Measurements from ENCODE around the gene FILIP1L.
A peak's percentile ranks its signal among the peaks of the same experiment; 100 is the strongest.

Gene FILIP1L

DNA sequence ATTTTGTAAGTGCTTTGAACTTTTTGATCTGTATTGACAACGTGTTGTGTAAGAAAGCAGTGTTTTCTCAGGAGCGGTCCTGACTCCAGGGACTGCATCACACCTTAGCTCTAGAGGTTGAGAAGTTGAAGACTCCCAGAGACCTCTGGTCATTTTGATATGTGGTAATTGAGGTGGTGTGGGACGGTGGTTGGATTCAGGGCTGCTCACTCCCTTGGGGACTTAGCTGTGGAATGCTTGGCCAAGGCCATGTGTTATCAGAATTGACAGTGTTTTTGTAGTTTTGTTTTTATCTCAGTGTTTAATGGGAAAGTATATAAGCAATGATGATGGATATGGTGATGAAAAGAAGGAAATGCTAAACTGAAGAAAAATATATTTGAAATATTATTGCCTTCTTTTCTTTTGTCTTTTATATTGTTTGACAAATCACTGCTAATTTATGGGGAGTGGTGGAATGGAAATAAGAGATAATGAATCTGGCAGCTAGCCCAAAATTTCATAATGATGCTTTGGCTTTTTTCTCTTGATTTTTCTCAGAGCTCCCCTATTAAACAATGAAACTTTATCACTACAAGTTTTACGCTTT is 280.6 kb downstream of the FILIP1L start:
- no peak for DNase-seq

DNA sequence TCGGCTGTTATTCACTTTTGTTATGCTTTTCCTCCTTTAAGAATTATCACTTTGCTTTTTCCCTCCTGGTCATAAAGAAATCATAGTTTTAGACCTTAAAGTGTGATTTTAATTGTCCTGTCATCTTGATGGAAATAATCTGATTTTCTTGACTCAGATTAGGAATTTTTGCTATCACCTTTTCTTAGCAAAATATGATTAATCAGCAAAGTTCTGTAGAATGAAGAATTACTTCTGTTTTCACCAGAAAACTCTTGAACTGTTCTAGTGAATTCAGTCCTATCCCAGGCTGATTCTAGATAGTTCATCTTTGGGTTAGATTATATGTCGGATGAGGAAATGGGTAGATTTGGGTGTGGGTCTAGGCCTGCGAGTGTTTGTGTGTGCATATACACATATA is 284.5 kb downstream of the FILIP1L start:
- no peak for DNase-seq

DNA sequence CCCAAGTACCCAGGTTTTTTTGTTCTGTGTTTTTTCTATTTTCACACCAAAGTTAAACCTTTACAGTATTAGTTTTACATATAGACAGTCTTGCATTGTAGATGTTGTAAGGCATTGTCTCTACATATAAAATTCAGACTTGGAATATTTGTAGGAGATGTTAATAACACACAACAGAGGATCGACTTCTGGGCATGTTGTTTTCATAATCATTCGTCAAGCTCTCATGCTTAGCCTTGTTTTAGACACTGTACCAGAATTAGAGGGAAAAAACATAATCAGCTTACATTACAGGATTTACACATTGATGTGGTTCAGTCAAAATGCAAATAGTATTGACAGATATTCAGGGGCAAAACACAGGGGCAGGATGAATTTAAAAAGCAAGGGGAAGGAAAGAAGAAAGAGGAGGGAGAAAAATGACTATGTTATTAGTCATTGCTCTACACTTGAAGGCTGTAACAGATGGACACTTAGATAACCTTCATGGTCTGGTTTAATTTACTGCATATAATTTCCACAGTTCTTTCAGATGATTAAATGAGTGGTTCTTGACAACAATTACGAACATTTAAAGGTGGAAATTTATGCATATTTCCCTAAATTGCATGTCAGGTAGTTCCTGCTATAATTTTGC is 289.2 kb downstream of the FILIP1L start:
- no peak for DNase-seq

DNA sequence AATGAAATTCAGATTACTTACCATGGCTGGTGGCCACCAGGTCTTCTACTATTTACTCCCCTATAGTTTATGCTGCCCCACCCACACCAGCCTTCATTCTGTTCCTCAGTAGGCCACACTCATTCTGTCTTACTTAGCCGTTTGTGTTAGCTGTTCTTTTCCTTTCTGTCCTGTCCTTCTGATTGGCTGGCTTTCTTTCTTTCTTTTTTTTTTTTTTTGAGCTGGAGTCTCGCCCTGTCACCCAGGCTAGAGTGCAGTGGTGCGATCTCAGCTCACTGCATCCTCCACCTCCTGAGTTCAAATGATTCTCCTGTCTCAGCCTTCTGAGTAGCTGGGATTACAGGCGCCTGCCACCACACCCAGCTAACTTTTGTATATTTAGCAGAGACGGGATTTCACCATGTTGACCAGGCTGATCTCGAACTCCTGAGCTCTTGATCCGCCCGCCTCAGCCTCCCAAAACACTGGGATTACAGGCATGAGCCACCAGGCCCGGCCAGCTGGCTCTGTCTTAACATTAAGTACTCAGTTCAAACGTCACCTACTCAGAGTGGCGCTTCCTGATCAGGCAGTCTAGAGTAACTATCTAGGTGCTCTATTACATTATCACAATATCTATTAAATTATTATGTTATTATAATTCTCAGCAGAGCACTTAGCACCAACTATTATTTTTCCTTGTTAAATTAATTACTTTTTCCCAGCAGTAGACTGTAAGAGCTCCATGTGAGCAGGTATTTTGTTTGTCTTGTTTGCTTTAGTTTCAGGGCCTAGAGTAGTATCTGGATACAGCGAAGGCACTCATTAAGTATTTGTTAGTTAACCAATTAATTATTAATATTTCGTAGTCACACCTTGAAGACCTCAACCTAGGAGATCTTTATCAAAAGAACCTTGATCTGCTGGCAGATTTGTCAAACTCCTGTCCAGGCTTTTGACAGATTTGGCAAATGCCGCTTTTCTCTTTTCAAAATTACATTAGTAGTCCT is 290.3 kb downstream of the FILIP1L start:
- no peak for DNase-seq

DNA sequence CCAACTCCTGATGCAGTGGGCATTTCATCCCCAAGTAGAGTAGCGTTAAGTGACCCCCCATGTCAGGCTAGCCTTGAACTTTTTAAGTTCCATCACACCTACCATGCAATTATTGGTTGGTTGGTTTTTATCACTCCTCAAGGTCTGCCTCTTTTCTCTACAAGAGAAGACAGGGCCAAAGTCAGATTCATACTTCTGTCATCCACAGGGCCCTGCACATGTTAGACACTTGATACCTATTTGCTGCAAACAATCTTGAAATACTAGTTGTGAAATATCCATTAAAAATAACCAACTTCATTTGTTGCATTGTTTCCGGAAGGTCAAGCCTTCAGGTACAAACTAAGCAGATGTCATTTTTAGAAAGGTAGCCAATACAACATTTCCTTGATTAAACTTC is 295.5 kb downstream of the FILIP1L start:
- no peak for DNase-seq

DNA sequence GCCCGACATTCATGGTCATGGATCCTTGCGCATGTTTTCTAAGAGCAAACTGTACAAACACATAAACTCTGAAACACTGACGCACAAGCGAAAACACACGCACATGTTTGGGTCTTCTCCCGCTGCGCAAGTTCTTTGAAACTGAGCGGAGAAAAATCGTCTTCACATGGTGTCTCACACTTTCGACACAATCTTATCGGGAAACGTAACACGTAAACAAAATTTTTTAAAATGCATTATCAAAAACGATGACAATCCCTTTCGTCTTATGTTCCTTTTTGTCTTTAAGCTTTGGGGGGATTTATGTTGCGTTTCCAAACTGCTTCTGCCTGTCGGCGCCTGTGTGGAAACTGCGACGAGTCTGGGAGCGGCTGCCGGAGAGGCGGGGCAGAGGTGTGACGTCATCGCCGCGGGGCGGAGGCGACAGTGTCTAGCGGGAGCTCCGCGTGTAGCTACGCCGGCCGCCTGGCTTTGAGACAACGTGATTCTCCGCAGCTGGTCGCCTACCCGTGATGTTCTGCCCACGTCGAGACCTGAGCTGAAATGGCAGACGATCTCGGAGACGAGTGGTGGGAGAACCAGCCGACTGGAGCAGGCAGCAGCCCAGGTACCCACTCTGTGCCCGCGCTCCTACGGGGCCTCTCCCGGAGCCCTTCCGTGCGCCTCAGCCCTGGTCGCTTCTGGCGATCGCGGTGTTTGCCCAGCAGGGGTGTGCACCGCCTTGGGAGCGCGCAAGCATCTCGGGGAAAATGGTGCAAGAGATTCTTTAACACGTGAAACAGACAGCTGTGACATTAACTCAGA is 296.7 kb downstream of the FILIP1L start, which contains the start of gene CMSS1:
TSS of gene CMSS1 (plus strand) at position 426 of the 804 bp plus-strand sequence.
- peak; percentile 81 to 93 for DNase-seq

DNA sequence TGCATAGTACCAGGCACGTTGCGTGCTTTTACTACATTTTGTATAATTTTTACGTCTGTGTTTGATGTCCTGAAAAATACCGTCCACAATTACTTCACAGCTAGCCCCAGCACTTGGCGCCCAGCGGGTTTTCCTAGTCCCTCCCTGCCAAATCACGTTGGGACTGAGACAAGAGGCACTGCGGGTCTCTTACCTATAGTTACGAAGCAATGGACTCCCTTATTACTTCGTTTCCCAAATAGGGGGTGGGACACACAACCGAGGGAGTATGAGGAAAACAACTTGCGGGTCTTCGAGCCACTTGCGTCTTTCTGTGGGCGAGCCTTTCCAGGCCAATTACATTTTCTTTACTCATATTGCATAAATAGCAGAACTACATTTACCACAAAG is 297.3 kb downstream of the FILIP1L start:
- DNase-seq = peak in 1 of 2 experiments; percentile 57

DNA sequence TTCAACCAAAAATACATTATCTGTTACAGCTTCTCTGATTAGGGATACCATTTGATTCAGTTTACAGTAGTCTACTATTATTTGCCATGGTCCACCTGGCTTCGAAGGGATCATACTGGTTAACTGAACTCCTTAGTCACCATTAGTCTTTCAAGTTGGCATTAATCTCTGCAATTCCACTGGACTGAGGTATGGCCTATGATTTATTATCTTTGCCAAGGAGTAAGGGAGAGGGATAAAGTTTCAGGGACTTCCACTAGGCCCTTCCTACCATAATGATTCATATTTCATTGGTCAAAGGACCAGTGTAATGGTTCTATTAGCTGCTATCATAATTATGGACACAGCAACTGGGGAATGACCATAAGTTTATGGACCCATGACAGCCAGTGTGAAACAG is 303.9 kb downstream of the FILIP1L start:
- DNase-seq = no peak

DNA sequence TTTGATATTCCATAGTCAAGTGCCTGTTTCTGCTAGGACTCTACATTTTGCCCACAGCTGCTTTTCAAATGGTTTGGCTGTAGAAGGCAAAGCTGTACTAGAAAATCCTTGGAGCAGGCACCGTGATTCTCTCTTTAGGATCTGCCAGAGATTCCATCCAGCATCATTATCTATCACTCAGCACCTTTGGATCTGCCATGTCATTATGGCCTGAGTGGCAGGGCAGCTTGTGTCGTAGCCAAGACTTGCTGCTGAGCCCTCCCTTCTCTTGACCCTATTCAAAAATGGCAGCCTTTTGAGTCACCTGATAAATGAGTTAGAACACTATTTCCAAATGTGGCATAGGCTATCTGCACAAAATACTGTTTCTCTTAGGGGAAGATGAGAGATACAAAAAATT is 304.7 kb downstream of the FILIP1L start:
- DNase-seq = no peak

DNA sequence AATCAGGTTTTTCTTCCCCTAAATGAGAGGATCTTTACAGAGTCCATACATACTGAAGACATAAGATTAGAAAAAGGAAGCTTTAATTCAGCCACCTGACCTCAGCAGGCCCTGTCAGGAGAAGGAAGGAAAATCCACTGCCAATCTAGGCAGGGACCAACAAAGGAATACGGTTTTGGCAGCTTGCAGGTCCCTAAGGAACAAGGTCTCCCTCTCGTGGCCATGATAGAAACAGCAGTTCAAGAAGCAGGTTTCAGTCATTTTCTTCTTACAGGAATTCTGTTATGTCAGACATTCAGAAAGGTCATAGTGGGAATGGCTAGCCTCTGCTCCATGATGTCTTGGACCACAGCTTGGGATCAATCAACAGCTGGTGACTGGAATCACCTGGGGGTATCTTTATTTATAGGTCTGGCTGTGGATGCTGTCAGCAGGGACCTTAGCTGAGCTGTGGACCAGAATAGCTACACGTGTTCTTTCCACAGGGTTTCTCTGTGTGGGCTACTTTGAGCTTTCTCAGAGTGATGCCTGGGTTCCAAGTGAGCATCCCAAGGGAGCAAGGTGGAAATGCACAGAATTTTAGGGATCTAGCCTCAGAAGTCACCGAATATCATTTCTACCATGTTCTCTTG is 306.0 kb downstream of the FILIP1L start:
- DNase-seq = peak; percentile 33 to 65

DNA sequence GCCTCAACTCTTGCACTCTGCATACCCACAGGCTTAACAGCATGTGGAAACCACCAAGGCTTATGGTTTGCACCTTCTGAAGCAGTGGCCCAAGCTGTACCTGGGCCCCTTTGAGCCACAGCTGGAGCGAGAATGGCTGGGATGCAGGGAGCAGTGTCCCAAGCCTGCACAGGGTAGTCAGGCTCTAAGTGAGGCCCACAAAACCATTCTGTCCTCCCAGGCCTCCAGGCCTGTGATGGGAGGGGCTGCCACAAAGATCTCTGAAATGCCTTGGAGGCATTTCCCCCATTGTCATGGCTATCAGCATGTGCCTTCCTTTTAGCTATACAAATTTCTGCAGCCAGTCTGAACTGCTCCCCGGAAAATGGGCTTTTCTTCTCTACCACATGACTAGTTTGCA is 309.1 kb downstream of the FILIP1L start:
- no peak for DNase-seq

DNA sequence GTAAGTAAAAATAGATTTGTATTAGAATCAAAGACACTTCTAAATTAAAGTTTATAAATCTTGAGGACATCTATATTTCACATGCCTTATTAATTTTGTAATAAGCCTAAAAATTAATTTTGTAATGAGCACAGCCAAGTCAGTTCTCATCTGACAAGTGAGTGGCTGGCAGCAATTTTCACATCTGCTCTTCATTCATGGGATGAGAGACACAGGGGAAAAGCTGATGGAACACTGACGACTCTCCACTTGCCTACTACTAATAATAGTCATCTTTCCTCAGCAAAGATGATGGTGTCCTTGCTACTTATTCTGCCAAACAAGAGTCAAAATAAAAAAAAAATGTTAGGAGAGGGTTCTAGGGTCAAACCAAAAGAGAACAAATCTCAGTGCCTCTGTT is 311.0 kb downstream of the FILIP1L start:
- no peak for DNase-seq

DNA sequence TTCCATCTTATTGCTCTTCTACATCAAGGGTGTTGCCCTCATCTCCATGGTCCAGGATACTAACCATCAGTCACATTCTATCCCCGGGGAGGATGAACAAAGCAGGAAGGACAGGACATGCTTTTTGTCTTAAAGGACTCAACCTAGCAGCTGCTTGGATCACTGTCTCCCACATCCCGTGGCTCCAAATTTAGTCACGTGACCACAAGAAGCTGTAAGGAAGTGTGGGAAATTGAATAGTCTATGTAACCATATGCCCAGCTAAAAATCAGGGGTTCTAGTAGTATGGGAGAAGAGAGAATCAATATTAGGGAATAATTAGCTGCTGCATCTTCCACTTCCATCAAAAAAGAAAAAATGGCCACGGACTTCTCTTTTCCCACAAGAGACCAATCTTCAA is 314.9 kb downstream of the FILIP1L start:
- DNase-seq = no peak

DNA sequence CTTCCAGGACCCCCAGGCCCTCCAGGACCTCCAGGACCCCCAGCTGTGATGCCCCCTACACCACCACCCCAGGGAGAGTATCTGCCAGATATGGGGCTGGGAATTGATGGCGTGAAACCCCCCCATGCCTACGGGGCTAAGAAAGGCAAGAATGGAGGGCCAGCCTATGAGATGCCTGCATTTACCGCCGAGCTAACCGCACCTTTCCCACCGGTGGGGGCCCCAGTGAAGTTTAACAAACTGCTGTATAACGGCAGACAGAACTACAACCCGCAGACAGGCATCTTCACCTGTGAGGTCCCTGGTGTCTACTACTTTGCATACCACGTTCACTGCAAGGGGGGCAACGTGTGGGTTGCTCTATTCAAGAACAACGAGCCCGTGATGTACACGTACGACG is 318.7 kb downstream of the FILIP1L start:
- peak; percentile 15 to 61 for DNase-seq

DNA sequence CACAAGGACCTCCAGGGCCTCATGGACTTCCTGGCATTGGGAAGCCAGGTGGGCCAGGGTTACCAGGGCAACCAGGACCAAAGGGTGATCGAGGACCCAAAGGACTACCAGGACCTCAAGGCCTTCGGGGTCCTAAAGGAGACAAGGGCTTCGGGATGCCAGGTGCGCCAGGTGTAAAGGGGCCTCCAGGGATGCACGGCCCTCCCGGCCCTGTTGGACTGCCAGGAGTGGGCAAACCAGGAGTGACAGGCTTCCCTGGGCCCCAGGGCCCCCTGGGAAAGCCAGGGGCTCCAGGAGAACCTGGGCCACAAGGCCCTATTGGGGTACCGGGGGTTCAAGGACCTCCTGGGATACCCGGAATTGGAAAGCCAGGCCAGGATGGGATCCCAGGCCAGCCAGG is 319.8 kb downstream of the FILIP1L start:
- DNase-seq = no peak

DNA sequence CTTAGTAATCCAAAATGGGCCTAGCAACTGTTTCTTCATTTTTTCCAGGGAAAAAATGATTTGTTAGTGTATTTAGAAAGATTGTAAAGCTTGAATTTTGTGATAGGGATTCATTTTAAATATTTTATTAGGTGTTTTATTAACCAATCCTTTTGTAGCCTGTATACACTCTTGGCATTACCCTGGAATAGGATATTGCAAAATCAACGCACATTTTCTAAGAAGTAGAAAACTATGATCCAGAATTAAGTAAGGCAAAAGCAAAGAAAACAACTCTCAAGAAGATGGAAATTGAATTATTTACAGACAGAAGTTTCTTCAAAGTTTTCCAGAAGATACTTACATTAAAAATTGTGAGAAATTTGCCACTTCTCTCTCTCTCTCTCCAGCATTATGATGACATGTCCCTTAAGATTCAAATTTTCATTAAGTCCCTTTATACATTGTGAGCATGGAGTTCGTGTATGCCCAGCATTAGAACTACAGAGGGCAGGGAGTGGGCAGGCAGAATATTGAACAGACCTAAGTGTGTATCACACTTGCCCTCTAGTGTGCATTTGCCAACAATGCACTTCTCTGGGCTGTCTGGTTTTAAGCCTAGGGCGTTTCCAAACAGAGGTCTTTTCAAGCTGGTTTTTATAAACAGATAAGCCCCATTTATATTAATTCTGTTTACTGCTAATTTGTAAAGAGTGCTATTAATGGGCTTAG is 325.1 kb downstream of the FILIP1L start:
- peak; percentile 19 to 64 for DNase-seq

All from NCI-H526 (cell line).